ENCODE measurements around the gene ABLIM3.

DNA sequence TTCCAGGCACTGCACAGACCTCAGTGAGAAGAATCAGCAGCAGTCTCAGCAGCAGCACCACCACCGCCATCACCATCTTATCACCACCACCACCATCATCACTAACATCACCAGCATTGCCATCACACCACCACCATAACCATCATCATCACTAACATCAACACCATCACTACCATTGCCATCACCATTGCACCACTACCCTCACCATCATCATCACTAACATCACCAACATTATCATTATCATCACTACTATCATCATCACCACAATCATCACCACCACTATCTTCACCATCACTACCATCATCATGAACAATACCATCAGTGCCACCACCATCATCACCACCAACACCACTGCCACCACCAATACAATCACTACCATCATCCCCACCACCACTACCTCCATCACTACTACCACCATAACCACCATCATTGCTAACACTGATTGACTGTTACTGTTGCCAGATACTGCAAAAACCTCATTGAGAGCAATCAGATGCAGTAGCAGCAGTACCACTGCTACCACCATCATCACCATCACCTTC lies 61.7 kb downstream of the ABLIM3 start:
- TF ChIP-seq, protein P1, sequence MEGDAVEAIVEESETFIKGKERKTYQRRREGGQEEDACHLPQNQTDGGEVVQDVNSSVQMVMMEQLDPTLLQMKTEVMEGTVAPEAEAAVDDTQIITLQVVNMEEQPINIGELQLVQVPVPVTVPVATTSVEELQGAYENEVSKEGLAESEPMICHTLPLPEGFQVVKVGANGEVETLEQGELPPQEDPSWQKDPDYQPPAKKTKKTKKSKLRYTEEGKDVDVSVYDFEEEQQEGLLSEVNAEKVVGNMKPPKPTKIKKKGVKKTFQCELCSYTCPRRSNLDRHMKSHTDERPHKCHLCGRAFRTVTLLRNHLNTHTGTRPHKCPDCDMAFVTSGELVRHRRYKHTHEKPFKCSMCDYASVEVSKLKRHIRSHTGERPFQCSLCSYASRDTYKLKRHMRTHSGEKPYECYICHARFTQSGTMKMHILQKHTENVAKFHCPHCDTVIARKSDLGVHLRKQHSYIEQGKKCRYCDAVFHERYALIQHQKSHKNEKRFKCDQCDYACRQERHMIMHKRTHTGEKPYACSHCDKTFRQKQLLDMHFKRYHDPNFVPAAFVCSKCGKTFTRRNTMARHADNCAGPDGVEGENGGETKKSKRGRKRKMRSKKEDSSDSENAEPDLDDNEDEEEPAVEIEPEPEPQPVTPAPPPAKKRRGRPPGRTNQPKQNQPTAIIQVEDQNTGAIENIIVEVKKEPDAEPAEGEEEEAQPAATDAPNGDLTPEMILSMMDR (conservative IDR thresholded peaks at IDR 0.05; ENCODE audit: low read length): no peak
- TF ChIP-seq EZH2phosphoT487 (IDR thresholded peaks at IDR 0.05; ENCODE audit: borderline replicate concordance): no peak
